Right atrium auricular region (tissue), 2 donors: ENCODE measurements around the gene MYO1H. TPM values are rescaled to one million over a fixed set of nuclear protein-coding genes. Genes with fewer than 3 reads are reported as not detected.
A peak's percentile ranks its signal among the peaks of the same experiment; 100 is the strongest.
"Not testable (repeated sequence)": the region's sequence is repeated elsewhere in the genome, so short reads cannot be mapped to it uniquely, and the experiment has no call there.

ENCODE experiments used
- DNase-seq: peaks from one replicate; pipeline ENCODE4 v3.0.0-alpha.2; 2019; ENCODE audit warnings: low spot score
- H3K27ac ChIP-seq, 2 donors: fragments of 200-600 bp; sonication (generic); 1 replicate in 1 of 2; 2 replicates in 1 of 2; pipeline ENCODE4 v1.5.1; 2016 to 2019
- H3K27me3 ChIP-seq, 2 donors: fragments of 200-600 bp; sonication (generic); one replicate each; pipeline versions ENCODE4 v1.5.1 to v1.6.0; 2017 to 2019
- H3K36me3 ChIP-seq: fragments of 200-600 bp; sonication (generic); one replicate; pipeline ENCODE4 v1.5.1; 2016
- H3K4me1 ChIP-seq, 2 donors: fragments of 200-600 bp; sonication (generic); one replicate each; pipeline versions ENCODE4 v1.5.1 to v1.6.0; 2017 to 2019
- H3K4me3 ChIP-seq, 2 donors: fragments of 200-600 bp; sonication (generic); 1 replicate in 1 of 2; 2 replicates in 1 of 2; pipeline ENCODE4 v1.5.1; 2017 to 2019; ENCODE audit warnings: mild to moderate bottlenecking in 1 of 2, moderate library complexity in 1 of 2
- H3K9me3 ChIP-seq, 2 donors: fragments of 200-600 bp; sonication (generic); one replicate each; pipeline ENCODE4 v1.5.1; 2019
- CTCF ChIP-seq, 2 donors: fragments of 200-600 bp; sonication (generic); IDR thresholded peaks; one replicate each; pipeline ENCODE4 v1.5.1; 2019; ENCODE audit warnings: antibody characterized with exemption in 2 of 2
- total RNA-seq, 2 donors: library from RNA; depleted of rRNA; stranded (reverse); fragments of >200 nt; gene quantifications; one replicate each; pipeline ENCODE4 v1.1.0, GENCODE V29; 2016

Gene MYO1H
- total RNA-seq, 2 donors from 2014 or later: 0.16 to 0.63 TPM

- Histone ChIP-seq H3K27me3 (no peaks in the 10 kb centered on the region), H3K4me3 (no peak overlapping the region), H3K4me1 (peaks cover 0 to 12% of the 10 kb centered on the region in 2 donors), H3K9me3 (no peaks in the 10 kb centered on the region), H3K27ac (no peak overlapping the region), H3K36me3 (no peaks in the 10 kb centered on the region)
- peak in 1 of 2 donors; percentile 25 for TF ChIP-seq CTCF (IDR thresholded peaks at IDR 0.05)
- no peak for DNase-seq
Observed at GRCh38 chr12:109433618-109434017, 85.9 kb downstream of the MYO1H start.

GRCh38 chr12:109434582-109434981 is 86.9 kb downstream of the MYO1H start:
- H3K27me3 ChIP-seq: no peaks in the 10 kb centered on the region
- H3K36me3 ChIP-seq: no peaks in the 10 kb centered on the region
- no peak overlapping the region for H3K27ac ChIP-seq
- H3K9me3 ChIP-seq: no peaks in the 10 kb centered on the region
- no peak overlapping the region for H3K4me3 ChIP-seq
- no peak for DNase-seq
- TF ChIP-seq CTCF (IDR thresholded peaks at IDR 0.05): no peak
- peaks cover 0 to 12% of the 10 kb centered on the region in 2 donors for H3K4me1 ChIP-seq

GRCh38 chr12:109435428-109436187 is 87.9 kb downstream of the MYO1H start:
- Histone ChIP-seq H3K9me3 (no peaks in the 10 kb centered on the region), H3K4me3 (no peak overlapping the region), H3K4me1 (peaks cover 0 to 12% of the 10 kb centered on the region in 2 donors), H3K27ac (no peak overlapping the region), H3K36me3 (no peaks in the 10 kb centered on the region), H3K27me3 (no peaks in the 10 kb centered on the region)
- no peak for TF ChIP-seq CTCF (IDR thresholded peaks at IDR 0.05)
- DNase-seq: no peak

- no peaks in the 10 kb centered on the region for H3K9me3 ChIP-seq
- no peak overlapping the region for H3K27ac ChIP-seq
Observed at GRCh38 chr12:109436188-109436560, 88.5 kb downstream of the MYO1H start.

GRCh38 chr12:109439181-109439580 is 91.5 kb downstream of the MYO1H start:
- Histone ChIP-seq H3K4me1 (peaks cover 0 to 8% of the 10 kb centered on the region in 2 donors), H3K4me3 (no peak overlapping the region), H3K36me3 (no peaks in the 10 kb centered on the region), H3K27ac (no peak overlapping the region), H3K27me3 (no peaks in the 10 kb centered on the region), H3K9me3 (no peaks in the 10 kb centered on the region)
- DNase-seq: no peak
- no peak for TF ChIP-seq CTCF (IDR thresholded peaks at IDR 0.05)

More at GRCh38 chr12:109436188-109436560, 88.5 kb downstream of the MYO1H start:
- H3K4me1 ChIP-seq: peaks cover 0 to 12% of the 10 kb centered on the region in 2 donors
- no peaks in the 10 kb centered on the region for H3K36me3 ChIP-seq
- H3K27me3 ChIP-seq: no peaks in the 10 kb centered on the region
- no peak for DNase-seq
- TF ChIP-seq CTCF (IDR thresholded peaks at IDR 0.05): no peak
- no peak overlapping the region for H3K4me3 ChIP-seq

- H3K36me3 ChIP-seq, DNase-seq, H3K9me3 ChIP-seq, H3K27me3 ChIP-seq, H3K27ac ChIP-seq, H3K4me3 ChIP-seq: not testable (repeated sequence)
- peaks cover 0 to 15% of the 10 kb centered on the region in 2 donors for H3K4me1 ChIP-seq
Observed at GRCh38 chr12:109439951-109440350, 92.3 kb downstream of the MYO1H start.
